IPS DF 19.7 (cell line): ENCODE results near the gene STARD3NL.
"Not testable (repeated sequence)": the region's sequence is repeated elsewhere in the genome, so short reads cannot be mapped to it uniquely, and the experiment has no call there.

Source experiments
- DNase-seq: peaks from one replicate; pipeline ENCODE4 v3.0.0-alpha.2; 2013; ENCODE audit warnings: low read depth, low spot score

Gene STARD3NL

DNA sequence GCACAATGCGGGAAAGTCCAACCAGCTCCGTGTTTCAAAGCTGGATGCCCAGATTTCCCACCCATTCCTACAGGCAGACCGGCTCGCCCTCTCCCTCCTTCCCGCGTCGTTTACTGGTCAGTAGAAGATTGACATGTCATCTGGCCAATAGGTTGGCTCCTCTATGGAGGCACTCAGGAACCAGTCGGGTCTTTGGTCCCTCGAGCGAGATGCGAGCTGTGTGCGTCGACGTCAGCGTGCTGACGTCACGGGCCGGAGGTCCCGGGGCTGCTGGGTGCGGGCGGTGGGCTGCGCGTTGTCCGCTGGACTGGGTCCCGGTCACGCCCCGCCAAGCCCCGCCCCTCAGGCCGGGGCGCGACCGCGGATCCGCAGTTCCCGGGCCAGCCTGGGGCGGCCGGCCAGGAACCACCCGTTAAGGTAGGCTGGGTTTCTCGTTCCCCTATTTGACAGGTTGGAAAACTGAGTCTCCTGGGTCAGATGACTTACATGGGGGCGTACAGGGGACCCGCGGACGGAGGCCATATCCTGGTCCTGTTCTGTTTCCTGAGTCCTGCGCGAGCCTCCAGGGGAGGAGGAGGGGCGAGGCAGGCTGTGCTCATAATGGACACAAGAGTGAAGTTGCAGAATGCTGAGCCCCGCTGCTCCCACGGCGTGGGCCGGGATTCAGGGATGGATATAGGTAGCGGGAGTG is at the start of gene STARD3NL:
Gene STARD3NL (plus strand): TSS at position 242 of the 691 bp plus-strand sequence. CDS start 29,260 bp downstream, outside the sequence.
- DNase-seq, result peak; percentile 100

DNA sequence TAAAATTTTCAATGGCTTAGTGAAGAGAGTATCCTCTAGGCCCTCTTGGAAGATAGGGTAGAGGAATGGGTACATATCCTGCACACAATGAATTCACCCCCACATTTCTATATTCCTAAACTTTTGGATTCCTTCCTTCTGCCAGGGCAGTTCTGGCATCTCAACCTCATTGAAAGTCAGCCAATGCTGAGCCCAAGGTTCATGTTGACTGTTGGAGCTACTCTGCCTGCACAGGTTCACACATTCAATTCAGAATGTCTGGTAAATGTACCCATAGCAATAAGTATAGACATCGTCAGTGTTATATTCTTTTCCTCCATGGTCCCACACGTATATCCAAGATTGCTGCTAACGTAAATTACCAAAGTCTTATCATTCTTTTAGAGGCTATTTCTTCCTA is 48.9 kb upstream of the STARD3NL start:
- no peak for DNase-seq

DNA sequence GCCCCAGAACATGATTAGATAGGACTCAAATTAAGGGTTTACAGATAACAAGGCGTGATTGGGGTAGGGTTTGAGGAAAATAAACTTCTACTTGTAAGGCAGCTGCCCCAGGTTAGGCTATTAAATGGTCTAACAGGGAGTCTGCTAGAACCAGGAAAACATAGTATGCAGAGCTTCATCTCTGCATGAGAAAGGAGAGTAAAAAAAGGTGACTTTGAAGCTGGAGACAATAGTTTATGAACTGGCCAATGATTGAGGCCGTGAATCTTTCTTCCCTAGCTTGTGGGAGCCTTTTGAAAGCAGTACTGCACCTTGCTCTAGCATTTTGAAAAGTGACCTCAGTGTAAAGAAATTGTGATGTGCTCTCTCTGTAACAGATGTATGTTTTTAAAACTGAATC is 48.5 kb upstream of the STARD3NL start:
- DNase-seq, result no peak

DNA sequence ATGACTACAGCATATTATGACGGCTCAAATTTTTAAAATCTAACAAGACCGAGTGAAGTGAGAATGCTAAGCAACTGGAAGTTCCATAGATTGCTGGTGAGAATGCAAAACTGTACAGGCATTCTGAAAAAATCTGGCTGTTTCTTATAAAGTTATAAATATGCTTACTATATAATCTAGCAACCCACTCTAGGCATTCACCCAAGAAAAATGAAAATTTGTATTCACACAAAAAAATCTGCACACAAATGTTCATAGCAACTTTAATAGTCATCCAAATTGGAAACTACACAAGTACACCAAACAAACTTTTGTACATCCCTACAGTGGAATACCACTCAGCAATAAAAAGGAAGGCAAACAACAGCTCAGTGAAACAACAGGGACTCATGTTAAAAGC is 39.9 kb upstream of the STARD3NL start:
- DNase-seq, result no peak

DNA sequence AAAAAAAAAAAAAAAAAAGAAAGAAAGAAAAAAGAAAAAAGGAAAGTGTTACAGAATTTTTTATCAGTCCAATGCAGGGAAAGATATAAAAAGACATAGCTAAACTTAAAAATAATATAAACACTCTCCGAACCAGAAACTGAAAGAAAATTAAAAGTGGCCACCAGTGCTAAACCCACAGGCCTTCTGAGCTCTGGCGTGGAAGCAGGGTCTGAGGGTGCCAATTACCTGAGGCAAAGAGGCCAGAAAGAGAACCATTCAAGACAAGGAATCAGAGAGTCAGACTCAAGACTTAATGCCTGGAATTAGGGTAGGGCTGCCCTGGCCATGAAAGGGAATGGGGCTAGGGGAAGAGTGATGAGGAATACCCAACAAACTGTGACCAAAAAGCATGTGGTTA is 36.9 kb upstream of the STARD3NL start:
- no peak for DNase-seq

GRCh38 chr7:38142736-38143135 is 35.3 kb upstream of the STARD3NL start:
- no peak for DNase-seq

DNA sequence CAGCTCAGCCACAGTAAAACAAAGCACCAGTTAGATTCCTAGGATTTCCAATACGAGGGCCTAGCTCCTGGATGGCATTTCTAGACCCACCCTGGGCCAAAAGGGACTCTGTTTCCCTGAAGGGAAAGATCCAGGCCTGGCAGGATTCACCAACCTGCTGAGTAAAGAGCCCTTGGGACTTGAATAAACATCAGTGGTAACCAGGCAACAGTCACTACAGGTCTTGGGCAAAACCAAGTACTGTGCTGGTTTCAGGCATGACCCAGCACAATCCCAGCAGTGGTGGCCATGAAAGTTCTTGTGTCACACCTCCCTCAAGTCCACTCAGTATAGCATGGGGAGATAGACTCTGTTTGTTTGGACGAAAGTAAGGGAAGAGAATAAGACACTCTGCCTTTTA is 31.0 kb upstream of the STARD3NL start:
- no peak for DNase-seq

GRCh38 chr7:38151556-38151955 is 26.5 kb upstream of the STARD3NL start:
- DNase-seq, result no peak

DNA sequence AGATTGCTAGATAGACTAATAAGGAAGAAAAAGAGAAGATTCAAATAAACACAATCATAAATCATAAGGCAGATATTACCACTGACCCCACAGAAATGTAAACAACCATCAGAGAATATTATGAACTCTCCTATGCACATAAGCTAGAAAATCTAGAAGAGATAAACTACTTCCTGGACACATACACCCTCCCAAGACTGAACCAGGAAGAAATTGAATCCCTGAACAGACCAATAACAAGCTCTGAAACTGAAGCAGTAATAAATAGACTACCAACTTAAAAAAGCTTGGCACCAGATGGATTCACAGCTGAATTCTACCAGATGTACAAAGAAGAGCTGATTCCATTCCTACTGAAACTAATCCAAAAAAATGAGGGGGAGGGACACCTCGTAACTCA is 24.5 kb upstream of the STARD3NL start:
- DNase-seq, result no peak

DNA sequence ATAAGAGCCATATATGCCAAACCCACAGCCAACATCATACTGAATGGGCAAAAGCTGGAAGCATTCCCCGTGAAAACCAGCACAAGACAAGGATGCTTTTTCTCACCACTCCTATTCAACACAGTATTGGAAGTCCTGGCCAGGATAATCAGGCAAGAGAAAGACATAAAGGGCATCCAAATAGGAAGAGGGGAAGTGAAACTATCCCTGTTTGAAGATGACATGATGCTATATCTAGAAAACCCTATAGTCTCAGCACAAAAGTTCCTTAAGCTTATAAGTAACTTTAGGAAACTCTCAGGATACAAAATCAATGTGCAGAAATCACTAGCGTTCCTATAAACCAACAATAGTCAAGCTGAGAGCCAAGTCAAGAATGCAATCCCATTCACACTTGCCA is 23.8 kb upstream of the STARD3NL start:
- no peak for DNase-seq

- no peak for DNase-seq
These were observed 18.0 kb upstream of the STARD3NL start for GRCh38 chr7:38160003-38160571.

- no peak for DNase-seq
These were observed 16.0 kb upstream of the STARD3NL start for GRCh38 chr7:38162036-38162435.

- no peak for DNase-seq
These were observed 14.4 kb upstream of the STARD3NL start for GRCh38 chr7:38163671-38164070.

DNA sequence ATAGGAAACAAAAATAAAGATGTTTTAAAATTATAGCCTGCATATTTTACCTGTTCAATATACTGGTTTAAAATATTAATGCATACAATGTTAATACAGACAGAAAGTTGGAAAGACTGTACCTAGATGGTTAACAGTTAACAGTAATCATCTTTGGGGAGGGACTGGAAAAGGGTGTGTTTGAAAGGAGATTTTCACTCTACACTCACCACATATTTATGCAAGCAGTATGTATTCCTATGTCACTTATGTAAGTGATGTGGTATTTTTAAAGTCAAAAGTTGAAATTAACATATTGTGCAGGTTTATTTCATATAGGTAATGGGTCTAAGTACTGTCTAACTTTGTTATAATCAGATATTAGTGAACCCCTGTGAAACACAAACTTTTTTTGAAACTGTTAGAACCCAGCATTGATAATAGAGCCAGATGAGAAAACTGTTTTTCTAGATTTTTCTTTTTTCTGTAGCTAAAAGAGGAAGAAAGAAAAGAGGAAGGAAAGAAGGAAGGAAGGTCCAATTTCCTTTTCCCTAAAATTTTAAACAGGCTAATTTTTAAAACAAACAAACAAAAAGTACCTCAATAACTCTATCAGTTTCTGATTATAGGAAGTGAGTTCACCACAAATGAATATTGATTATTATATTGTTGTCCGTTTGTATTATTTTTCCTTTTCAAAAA is 9.0 kb upstream of the STARD3NL start:
- no peak for DNase-seq

- DNase-seq, result no peak
These were observed 8.2 kb upstream of the STARD3NL start for GRCh38 chr7:38169847-38170246.

DNA sequence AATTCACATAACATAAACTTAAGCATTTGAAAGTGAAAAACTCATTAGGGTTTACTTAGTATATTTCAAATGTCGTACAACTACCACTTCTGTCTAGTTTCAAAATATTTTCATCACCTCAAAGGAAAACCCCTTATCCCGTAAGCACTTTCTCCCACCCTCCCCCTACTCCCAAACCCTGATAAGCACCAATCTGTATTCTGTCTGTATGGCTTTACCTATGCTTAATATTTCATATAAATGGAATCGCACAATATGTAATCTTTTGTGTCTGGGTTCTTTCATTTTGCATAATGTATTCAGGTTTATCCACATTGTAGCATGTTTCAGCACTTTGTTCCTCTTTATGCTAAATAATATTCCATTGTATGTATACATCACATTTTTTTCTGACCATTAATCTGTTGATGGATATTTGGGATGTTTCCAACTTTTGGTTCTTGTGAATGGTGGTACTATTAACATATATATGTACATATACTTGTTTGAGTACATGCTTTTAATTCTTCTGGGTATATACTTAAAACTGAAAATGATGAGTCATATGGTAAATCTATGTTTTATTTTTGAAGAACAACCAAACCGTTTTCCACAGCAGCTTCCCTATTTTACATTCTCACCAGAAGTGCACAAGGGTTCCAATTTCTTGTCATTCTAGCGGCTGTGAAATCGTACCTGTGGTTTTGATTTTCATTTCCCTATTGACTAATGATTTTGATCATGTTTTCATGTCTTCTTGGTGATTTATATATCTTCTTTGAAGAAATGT is 6.2 kb upstream of the STARD3NL start:
- DNase-seq, result no peak

DNA sequence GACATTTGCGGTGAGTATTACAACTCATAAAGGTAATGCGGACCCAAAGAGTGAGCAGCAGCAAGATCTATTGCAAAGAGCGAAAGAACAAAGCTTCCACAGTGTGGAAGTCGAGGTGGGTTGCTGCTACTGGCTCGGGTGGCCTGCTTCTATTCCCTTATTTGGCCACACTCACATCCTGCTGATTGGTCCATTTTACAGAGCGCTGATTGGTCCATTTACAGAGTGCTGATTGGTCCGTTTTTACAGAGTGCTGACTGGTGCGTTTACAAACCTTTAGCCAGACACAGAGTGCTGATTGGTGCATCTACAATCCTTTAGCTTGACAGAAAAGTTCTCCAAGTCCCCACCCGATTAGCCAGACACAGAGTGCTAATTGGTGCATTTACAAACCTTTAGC is 2.5 kb upstream of the STARD3NL start:
- not testable (repeated sequence) for DNase-seq

DNA sequence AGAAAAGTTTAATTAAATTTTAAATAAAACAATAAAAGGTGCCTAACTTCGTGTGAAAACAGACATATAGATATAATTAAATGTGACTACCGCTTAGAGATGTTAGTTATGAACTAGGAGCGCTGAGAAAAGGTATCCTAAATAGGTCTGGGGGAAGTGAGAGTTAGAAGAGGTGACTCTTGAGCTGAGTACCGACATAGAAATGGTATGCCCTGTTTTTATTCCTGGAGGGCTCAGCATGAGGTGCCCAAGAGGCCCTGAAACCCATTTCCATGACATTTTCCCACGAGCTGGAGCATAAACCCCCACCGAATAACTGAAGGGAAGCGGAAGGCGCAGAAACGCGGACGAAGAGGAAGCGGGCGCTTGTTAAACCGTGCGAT is 433 bp upstream of the STARD3NL start:
- no peak for DNase-seq

DNA sequence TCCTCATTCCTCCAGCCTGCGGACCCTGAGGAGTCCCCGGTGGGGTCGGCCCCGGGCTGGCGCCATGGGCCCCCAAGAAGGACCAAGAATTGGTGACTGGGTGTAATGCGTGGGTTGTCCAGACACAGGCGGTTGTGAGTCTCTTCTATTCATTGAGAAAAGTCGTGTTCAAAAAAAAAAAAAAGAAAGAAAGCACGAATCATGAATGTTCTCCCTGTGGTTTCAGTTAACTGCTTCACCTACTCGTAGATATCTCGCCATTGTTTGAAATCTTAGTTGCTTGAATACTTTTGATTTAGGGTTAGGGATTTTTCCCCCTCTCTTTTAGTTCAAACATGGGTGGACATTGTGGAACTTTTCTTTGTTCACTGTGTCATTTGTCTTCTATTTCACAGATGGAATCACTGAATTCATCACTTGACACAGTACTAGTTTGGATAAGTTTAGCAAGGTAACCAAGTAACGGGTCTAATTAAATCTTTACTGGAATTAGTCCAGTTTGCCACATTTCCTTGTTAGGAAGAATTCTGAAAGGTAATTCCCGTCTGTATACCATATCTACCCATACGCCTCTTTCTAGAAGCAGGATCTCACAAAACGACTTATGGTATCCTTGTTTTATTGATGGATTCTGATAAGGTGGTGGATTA is 775 bp downstream of the STARD3NL start:
- no peak for DNase-seq

DNA sequence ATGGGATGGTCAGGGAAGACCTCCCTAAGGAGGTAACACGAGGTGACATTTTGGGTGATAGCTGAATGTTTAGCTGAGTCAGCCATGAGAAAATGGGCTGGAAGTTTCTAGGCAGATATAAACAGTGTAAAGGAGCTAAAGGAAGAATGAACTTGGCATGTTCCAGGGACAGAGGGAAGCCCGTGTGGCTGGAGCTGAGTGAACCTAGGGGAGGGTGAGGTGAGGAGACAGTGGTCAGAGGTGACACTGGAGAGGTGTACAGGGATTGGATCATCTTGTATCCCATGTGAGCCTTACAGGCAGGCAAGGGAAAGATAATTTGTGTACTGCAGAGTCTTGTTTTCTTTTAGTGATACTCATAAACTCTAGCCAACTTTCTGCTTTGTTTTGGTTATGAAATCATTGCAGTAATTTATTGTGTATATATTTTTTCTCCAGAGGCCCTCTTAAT is 1.8 kb downstream of the STARD3NL start:
- no peak for DNase-seq

GRCh38 chr7:38181111-38181510 is 3.1 kb downstream of the STARD3NL start:
- DNase-seq, result no peak

- no peak for DNase-seq
These were observed 4.4 kb downstream of the STARD3NL start for GRCh38 chr7:38182450-38182849.
